Measurements from ENCODE around the gene IGF1R. TPM values are rescaled to one million over a fixed set of nuclear protein-coding genes. Genes with fewer than 3 reads are reported as not detected.

The IGF1R gene
- total RNA-seq, 4 donors from 2014 or later, result 87.8 to 173 (median 107) TPM

- DNase-seq (ENCODE audit: low spot score in 2 of 2), result no peak
- Histone ChIP-seq H3K36me3 (no peaks in the 10 kb centered on the region), H3K27me3 (no peaks in the 10 kb centered on the region), H3K9me3 (no peaks in the 10 kb centered on the region), H3K4me3 (no peak overlapping the region), H3K4me1 (peaks cover 32% of the 10 kb centered on the region), H3K27ac (no peak overlapping the region)
- 92% methylated on average over 9 of the region's 9 CpGs for WGBS
- TF ChIP-seq EP300 (IDR thresholded peaks at IDR 0.05) (no peak), POLR2AphosphoS5 (IDR thresholded peaks at IDR 0.05) (no peak), POLR2A (IDR thresholded peaks at IDR 0.05) (no peak)
- TF ChIP-seq, protein P1, sequence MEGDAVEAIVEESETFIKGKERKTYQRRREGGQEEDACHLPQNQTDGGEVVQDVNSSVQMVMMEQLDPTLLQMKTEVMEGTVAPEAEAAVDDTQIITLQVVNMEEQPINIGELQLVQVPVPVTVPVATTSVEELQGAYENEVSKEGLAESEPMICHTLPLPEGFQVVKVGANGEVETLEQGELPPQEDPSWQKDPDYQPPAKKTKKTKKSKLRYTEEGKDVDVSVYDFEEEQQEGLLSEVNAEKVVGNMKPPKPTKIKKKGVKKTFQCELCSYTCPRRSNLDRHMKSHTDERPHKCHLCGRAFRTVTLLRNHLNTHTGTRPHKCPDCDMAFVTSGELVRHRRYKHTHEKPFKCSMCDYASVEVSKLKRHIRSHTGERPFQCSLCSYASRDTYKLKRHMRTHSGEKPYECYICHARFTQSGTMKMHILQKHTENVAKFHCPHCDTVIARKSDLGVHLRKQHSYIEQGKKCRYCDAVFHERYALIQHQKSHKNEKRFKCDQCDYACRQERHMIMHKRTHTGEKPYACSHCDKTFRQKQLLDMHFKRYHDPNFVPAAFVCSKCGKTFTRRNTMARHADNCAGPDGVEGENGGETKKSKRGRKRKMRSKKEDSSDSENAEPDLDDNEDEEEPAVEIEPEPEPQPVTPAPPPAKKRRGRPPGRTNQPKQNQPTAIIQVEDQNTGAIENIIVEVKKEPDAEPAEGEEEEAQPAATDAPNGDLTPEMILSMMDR (IDR thresholded peaks at IDR 0.05), result no peak
Observed at GRCh38 chr15:98724494-98724893, 76.2 kb downstream of the IGF1R start.

DNA sequence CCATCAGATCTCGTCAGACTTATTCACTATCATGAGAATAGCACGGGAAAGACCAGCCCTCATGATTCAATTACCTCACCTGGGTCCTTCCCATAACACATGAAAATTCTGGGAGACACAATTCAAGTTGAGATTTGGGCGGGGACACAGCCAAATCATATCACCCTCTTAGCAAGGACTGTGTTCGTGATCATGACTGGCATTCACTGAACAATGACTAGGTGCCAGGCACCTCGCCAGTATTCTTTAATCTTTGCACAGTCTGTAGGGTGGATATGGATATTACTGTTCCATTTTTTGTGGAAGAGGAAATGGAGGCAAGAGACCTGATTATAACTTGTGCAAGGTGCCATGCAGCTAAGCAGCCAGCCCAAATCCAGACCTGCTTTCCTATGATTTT is 77.5 kb downstream of the IGF1R start:
- 68% methylated on average over 5 of the region's 5 CpGs for WGBS
- Histone ChIP-seq H3K36me3 (no peaks in the 10 kb centered on the region), H3K4me1 (peaks cover 40% of the 10 kb centered on the region), H3K27ac (no peak overlapping the region), H3K27me3 (no peaks in the 10 kb centered on the region), H3K9me3 (no peaks in the 10 kb centered on the region), H3K4me3 (no peak overlapping the region)
- DNase-seq (ENCODE audit: low spot score in 2 of 2), result no peak
- TF ChIP-seq, protein P1 (IDR thresholded peaks at IDR 0.05), result no peak
- TF ChIP-seq POLR2A (IDR thresholded peaks at IDR 0.05) (no peak), EP300 (IDR thresholded peaks at IDR 0.05) (no peak), POLR2AphosphoS5 (IDR thresholded peaks at IDR 0.05) (no peak)

- Histone ChIP-seq H3K9me3 (no peaks in the 10 kb centered on the region), H3K27ac (peak overlapping the region; percentile 85), H3K27me3 (no peaks in the 10 kb centered on the region), H3K4me1 (peaks cover 46% of the 10 kb centered on the region), H3K36me3 (no peaks in the 10 kb centered on the region), H3K4me3 (no peak overlapping the region)
- DNase-seq (ENCODE audit: low spot score in 2 of 2), result peak; percentile 92
- WGBS, result 38% methylated on average over 17 of the region's 20 CpGs
- TF ChIP-seq POLR2AphosphoS5 (IDR thresholded peaks at IDR 0.05) (peak in 1 of 3 donors; percentile 52), EP300 (IDR thresholded peaks at IDR 0.05) (no peak)
Observed at GRCh38 chr15:98727115-98728040, 79.0 kb downstream of the IGF1R start.

- DNase-seq (ENCODE audit: low spot score in 2 of 2), result no peak
- WGBS, result 70% methylated on average over 11 of the region's 13 CpGs
- H3K4me3 ChIP-seq, result no peak overlapping the region
- TF ChIP-seq POLR2A (IDR thresholded peaks at IDR 0.05) (no peak), EP300 (IDR thresholded peaks at IDR 0.05) (no peak), POLR2AphosphoS5 (IDR thresholded peaks at IDR 0.05) (no peak)
- TF ChIP-seq, protein P1 (IDR thresholded peaks at IDR 0.05), result no peak
- peaks cover 41% of the 10 kb centered on the region for H3K4me1 ChIP-seq
- no peaks in the 10 kb centered on the region for H3K27me3 ChIP-seq
- H3K36me3 ChIP-seq, result no peaks in the 10 kb centered on the region
- peak overlapping the region; percentile 85 for H3K27ac ChIP-seq
- no peaks in the 10 kb centered on the region for H3K9me3 ChIP-seq
Observed at GRCh38 chr15:98728082-98728810, 79.9 kb downstream of the IGF1R start.

GRCh38 chr15:98728811-98729160 is 80.4 kb downstream of the IGF1R start:
- no peak for DNase-seq (ENCODE audit: low spot score in 2 of 2)
- no peak overlapping the region for H3K4me3 ChIP-seq
- no peaks in the 10 kb centered on the region for H3K9me3 ChIP-seq
- 37% methylated on average over 2 of the region's 2 CpGs for WGBS
- no peaks in the 10 kb centered on the region for H3K27me3 ChIP-seq
- peaks cover 41% of the 10 kb centered on the region for H3K4me1 ChIP-seq
- H3K27ac ChIP-seq, result peak overlapping the region; percentile 85
- TF ChIP-seq POLR2AphosphoS5 (IDR thresholded peaks at IDR 0.05) (no peak), EP300 (IDR thresholded peaks at IDR 0.05) (no peak), POLR2A (IDR thresholded peaks at IDR 0.05) (no peak)
- TF ChIP-seq, protein P1 (IDR thresholded peaks at IDR 0.05), result no peak
- H3K36me3 ChIP-seq, result no peaks in the 10 kb centered on the region

Measured in suprapubic skin (tissue), 4 donors.